HFF-Myc (cell line): ENCODE results near the gene IGF1R.

Source experiments
- DNase-seq: peaks from one replicate; pipeline ENCODE4 v3.0.0-alpha.2; 2011; ENCODE audit warnings: low read depth; ENCODE audit errors: extremely low read depth
- H3K4me3 ChIP-seq: replicated peaks from 2 replicates; pipeline ENCODE4 v1.5.1; 2011; ENCODE audit warnings: low read depth, mild to moderate bottlenecking, control low read depth, low read length
- TF ChIP-seq, protein P1 (sequence below): IDR thresholded peaks from 2 replicates; pipeline ENCODE4 v1.5.1; 2012; ENCODE audit warnings: mild to moderate bottlenecking, low read depth, low read length, control low read depth; ENCODE audit errors: missing control alignments

The IGF1R gene

DNA sequence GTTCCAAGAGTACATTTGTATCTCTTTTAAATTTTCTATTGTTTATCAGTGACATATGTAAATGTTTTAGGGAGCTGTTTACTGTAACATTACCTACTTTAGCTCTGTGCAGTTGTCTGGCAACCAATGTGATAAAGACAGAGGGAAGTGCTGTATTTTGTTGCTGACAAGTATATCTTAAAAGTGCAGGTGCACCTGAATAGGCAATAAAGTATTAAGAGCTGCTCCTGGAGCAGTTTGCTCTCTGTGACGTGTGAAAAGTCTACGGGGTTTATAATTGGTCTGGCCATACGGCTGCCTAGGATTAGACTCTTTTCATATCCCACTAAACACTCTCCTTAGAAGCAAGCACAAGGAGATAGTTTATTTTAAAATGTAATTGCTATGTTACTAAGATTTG lies 178.3 kb downstream of the IGF1R start:
- no peak for DNase-seq
- H3K4me3 ChIP-seq = no peak overlapping the region
- TF ChIP-seq, protein P1, sequence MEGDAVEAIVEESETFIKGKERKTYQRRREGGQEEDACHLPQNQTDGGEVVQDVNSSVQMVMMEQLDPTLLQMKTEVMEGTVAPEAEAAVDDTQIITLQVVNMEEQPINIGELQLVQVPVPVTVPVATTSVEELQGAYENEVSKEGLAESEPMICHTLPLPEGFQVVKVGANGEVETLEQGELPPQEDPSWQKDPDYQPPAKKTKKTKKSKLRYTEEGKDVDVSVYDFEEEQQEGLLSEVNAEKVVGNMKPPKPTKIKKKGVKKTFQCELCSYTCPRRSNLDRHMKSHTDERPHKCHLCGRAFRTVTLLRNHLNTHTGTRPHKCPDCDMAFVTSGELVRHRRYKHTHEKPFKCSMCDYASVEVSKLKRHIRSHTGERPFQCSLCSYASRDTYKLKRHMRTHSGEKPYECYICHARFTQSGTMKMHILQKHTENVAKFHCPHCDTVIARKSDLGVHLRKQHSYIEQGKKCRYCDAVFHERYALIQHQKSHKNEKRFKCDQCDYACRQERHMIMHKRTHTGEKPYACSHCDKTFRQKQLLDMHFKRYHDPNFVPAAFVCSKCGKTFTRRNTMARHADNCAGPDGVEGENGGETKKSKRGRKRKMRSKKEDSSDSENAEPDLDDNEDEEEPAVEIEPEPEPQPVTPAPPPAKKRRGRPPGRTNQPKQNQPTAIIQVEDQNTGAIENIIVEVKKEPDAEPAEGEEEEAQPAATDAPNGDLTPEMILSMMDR = no peak

DNA sequence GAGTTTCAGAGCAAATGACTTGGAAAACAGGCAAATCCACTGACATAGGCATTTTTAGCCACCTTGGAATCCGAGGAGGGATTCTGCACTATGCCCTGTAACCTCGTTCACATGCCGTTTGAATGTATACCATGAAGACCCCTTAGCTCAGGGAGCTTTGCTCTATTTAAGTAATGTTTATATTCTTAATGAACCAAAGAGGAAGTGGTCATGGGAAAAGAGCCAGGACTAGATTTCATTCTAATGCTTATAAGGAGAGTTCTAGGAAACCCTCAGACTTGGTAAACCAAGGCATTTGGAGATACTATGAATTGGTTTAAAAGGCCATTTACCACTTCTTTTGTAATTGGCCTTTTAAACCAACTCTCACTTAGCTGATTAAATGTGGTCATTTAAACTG lies 178.9 kb downstream of the IGF1R start:
- no peak for DNase-seq
- TF ChIP-seq, protein P1 = no peak
- no peak overlapping the region for H3K4me3 ChIP-seq

DNA sequence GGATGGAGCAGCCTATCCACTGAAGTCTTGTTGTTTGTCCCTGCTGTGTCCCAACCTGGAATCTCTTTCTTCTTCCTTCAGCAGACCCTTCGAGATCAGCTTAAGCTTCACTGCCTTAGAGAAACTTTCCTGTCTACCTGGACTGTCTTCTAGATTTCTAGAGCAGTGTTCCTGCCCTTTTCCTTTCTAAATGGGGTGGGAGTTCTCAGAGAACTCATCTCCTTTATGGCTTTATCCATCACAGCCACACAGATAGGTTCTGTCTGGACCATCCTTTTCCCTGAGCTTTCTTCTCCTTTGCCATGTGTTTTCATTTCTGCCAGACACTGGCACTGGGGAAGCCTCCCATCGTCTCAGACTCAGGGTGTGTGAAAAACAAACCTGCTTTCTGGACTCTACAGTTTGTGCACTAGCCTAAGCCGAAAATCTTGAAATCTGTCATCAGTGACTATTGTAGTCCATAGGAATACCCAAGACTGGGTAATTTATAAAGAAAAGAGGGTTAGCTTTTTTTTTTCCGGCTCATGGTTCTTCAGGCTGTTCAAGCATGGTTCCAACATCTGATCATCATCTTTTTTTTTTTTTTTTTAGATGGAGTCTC lies 181.8 kb downstream of the IGF1R start:
- no peak for DNase-seq

DNA sequence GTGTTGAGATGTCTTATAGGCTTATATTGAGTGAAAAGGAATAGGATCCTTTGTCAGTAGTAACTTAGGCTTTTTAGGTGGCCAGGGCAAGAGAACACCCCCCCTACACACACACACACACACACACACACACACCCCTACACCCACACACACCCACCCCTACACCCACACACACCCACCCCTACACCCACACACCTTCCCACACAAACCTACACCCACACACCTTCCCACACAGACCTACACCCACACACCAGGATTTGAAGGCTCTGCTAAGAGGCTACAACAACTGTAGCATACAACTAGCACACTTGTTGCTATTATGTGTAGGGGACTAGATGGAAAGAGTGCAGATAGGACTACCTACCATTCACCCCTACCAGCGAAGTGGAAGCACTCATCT lies 186.6 kb downstream of the IGF1R start:
- TF ChIP-seq, protein P1 = no peak
- no peak overlapping the region for H3K4me3 ChIP-seq
- no peak for DNase-seq

More for the DNA sequence above, 181.8 kb downstream of the IGF1R start:
- TF ChIP-seq, protein P1 = no peak
- no peak overlapping the region for H3K4me3 ChIP-seq

DNA sequence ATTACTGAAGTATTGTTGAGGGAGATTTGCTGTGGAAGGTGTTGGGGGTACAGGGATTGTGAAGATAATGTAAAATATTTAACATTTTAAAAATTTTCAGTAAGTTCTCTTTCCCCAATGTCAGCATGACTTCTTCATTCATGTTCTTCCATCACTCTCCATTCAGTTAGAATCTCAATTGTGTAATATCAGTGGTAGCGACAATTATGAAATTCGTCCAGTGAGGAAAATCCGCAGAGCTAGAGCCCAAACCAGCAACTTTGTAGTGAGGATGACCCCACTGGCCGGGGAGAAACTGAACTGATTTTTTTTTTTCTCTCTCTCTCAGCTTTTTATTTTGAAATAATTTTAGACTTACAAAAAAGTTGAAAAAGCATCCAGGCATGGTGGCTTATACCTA lies 187.5 kb downstream of the IGF1R start:
- TF ChIP-seq, protein P1 = no peak
- H3K4me3 ChIP-seq = no peak overlapping the region
- no peak for DNase-seq

DNA sequence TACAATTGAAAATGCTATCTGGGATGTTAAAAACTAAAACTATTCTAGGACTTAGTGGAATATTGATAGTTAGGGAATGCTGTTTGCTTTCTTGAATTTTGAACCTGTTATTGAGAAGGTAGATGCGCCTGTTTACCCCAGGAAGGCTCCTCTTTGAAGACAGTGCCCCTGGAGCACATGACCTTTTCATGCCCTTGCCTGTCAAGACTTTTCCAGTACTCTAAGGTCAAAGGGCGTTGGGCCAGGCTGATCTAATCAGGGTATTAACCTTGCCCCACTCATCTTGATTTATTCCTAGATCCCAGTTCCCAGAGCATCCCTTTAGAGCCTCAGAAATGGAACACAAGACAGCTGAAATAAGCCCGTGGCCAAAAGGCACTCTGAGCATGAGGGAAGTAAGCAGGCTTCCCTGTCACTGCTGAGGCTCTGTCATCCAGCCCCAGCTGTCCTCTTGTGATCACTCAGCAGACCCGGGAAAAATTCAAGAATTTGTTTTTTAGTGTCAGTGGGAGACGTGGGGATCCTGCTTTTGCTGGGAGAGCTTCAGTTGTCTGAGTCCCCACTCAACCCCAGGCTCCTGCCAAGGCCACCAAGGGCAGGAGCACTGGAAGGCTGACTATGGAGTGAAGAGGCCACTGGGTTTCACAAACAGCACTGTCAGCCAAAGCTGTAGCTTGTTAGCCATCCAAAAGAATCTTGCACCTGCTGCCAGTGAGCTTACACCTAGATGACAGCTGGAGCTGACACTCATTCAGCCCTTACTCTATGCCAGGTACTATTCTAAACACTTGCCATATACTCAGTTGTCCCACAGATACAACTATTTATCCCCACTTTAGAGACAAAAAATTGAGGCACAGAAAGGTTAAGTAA lies 190.3 kb downstream of the IGF1R start:
- TF ChIP-seq, protein P1 = no peak
- DNase-seq = no peak

More for the DNA sequence above, 190.3 kb downstream of the IGF1R start:
- no peak overlapping the region for H3K4me3 ChIP-seq
